Measurements from ENCODE around the gene FBXW8.

Gene FBXW8

DNA sequence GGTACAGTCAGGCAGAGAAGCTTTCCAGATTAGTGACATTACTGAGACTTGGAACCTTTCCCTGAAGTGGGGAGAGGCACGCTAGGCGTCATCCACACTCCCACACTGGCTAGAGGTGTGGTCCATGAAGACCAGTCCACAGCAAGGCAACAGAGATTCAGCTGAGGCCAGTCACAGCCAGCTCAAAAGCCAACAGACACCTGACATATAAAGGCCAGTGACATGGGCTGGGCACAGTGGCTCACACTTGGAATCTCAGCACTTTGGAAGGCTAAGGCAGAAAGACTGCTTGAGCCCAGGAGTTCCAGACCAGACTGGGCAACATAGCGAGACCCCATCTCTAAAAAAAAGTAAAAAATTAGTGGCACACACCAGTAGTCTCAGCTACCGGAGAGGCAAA, 40.4 kb upstream of the FBXW8 start:
- DNase-seq (ENCODE audit: low read depth), result no peak
- no peak overlapping the region for H3K4me3 ChIP-seq (ENCODE audit: low read depth, low read length)
- TF ChIP-seq, protein P1, sequence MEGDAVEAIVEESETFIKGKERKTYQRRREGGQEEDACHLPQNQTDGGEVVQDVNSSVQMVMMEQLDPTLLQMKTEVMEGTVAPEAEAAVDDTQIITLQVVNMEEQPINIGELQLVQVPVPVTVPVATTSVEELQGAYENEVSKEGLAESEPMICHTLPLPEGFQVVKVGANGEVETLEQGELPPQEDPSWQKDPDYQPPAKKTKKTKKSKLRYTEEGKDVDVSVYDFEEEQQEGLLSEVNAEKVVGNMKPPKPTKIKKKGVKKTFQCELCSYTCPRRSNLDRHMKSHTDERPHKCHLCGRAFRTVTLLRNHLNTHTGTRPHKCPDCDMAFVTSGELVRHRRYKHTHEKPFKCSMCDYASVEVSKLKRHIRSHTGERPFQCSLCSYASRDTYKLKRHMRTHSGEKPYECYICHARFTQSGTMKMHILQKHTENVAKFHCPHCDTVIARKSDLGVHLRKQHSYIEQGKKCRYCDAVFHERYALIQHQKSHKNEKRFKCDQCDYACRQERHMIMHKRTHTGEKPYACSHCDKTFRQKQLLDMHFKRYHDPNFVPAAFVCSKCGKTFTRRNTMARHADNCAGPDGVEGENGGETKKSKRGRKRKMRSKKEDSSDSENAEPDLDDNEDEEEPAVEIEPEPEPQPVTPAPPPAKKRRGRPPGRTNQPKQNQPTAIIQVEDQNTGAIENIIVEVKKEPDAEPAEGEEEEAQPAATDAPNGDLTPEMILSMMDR (IDR thresholded peaks at IDR 0.05; ENCODE audit: control insufficient read depth, extremely low read depth, insufficient read depth), result no peak

- no peak overlapping the region for H3K4me3 ChIP-seq (ENCODE audit: low read depth, low read length)
- DNase-seq (ENCODE audit: low read depth), result no peak
- TF ChIP-seq, protein P1 (IDR thresholded peaks at IDR 0.05; ENCODE audit: control insufficient read depth, extremely low read depth, insufficient read depth), result no peak
Measured at GRCh38 chr12:116874324-116874995, 36.3 kb upstream of the FBXW8 start.

DNA sequence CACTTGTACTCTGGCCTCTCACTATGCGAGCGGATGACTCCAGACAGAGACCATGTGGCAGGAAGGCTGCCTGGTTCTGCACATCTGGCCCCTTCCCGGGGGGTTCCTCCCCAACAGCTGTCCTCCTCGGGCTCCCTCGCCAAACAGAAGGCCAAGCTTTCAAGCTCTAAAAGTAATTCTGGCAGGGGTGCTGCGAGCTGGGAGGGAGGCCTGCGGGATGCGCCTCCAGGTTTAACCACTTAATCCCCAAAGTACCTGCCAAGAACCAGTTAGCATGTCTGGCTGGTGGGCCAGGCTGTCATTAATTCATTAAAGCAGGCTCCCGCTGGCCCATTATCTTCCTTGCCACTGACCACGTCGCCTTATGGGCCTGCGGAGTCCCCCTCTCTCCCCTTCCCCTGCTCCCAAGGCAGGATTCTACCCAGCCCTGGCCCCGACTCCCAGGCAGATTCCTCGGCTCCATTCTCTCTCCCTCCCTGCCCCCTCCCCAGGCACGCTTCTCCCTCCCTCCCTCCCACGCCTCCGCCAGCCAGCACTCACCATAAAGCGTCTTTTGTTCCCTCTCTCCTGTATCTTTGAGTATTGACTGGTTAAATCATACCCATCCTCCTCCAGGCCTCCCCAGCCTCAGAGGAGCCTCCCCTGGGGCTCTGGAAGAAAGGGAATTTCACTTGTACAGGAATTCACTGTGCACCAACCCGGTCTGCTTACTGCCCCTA, 34.4 kb upstream of the FBXW8 start:
- H3K4me3 ChIP-seq (ENCODE audit: low read depth, low read length), result no peak overlapping the region
- TF ChIP-seq, protein P1 (IDR thresholded peaks at IDR 0.05; ENCODE audit: control insufficient read depth, extremely low read depth, insufficient read depth), result no peak
- DNase-seq (ENCODE audit: low read depth), result no peak

DNA sequence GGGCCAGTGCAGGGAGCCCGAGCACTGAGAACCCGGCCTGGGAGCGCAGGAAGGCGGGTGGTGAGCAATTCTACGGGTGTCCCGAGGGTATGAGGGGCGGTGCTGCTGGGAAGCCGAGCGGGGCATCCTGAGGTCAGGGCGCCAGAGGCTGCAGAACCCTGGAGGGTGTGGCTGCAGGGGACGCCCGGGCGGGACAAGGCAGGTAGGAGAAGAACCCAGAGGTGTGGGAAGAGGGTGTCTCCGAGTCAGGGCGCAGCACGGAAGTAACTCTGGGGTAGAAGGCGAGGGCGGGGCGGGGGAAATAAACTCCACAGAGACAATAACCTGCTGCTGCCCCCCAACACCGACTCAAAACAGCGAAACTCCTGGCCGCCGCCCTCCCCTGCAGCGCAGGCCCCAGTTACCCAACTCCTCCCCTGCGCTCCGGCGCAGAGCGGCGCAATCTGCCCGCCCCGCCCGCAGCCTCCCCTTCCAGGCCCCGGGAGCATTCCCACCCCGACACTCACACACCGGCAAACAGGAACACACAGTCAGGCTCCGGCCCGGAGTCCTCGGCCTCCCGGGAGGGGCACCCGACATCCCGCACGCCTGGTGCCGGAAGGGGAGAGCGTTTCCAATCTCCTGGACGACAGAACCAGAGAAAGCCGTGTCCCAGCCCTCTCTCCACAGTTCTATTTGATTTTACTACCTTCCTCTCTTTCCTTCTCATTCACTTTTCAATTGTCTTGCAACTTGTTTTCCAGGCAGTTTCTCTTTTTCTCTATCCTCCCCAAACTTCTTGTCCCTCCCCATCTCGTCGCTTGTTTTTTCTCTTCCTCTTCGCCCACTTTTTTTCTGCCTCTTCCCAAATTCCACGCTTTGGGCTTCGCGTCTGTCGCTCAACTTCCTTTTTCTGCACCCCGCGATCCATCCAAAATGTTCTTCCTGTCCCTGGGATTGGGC, 31.9 kb upstream of the FBXW8 start:
- DNase-seq (ENCODE audit: low read depth), result no peak
- TF ChIP-seq, protein P1 (IDR thresholded peaks at IDR 0.05; ENCODE audit: control insufficient read depth, extremely low read depth, insufficient read depth), result no peak
- H3K4me3 ChIP-seq (ENCODE audit: low read depth, low read length), result no peak overlapping the region

GRCh38 chr12:116879509-116880212, 31.1 kb upstream of the FBXW8 start:
- DNase-seq (ENCODE audit: low read depth), result no peak
- no peak overlapping the region for H3K4me3 ChIP-seq (ENCODE audit: low read depth, low read length)
- TF ChIP-seq, protein P1 (IDR thresholded peaks at IDR 0.05; ENCODE audit: control insufficient read depth, extremely low read depth, insufficient read depth), result no peak

GRCh38 chr12:116880213-116880816, 30.4 kb upstream of the FBXW8 start:
- H3K4me3 ChIP-seq (ENCODE audit: low read depth, low read length), result peak overlapping the region; percentile 45
- TF ChIP-seq, protein P1 (IDR thresholded peaks at IDR 0.05; ENCODE audit: control insufficient read depth, extremely low read depth, insufficient read depth), result no peak
- DNase-seq (ENCODE audit: low read depth), result no peak
